ENCODE measurements around the gene SELENON. TPM values are rescaled to one million over a fixed set of nuclear protein-coding genes. Genes with fewer than 3 reads are reported as not detected.

SELENON gene
- total and polyA plus RNA-seq, 8 donors, result 1.7 to 81.1 (median 20.0) TPM

- H3K27me3 ChIP-seq, result no peaks in the 10 kb centered on the region
- H3K36me3 ChIP-seq, result peaks cover 0 to 15% (median 6%) of the 10 kb centered on the region in 4 donors
- WGBS, 5 donors, result 92 to 97% (median 96%) methylated on average over 5 of the region's 5 CpGs
- intact Hi-C loops (cut with DNase I; ENCODE audit: low total_unique reads), result no loop called here
- H3K9me3 ChIP-seq, result no peaks in the 10 kb centered on the region
- TF ChIP-seq POLR2AphosphoS5 (IDR thresholded peaks at IDR 0.05), result no peak
- no peak for TF ChIP-seq CTCF (IDR thresholded peaks at IDR 0.05)
- no peak for TF ChIP-seq POLR2A (IDR thresholded peaks at IDR 0.05)
- TF ChIP-seq EP300 (IDR thresholded peaks at IDR 0.05), result no peak
- peaks cover 52 to 67% (median 63%) of the 10 kb centered on the region in 4 donors for H3K4me1 ChIP-seq
- no peak for DNase-seq
- H3K4me3 ChIP-seq, result no peak overlapping the region
- H3K27ac ChIP-seq, result peak overlapping the region; percentile 75 to 83 (median 82)
Measured at GRCh38 chr1:25772164-25772563, 27.8 kb upstream of the SELENON start.

GRCh38 chr1:25772692-25773245 lies 27.2 kb upstream of the SELENON start:
- Histone ChIP-seq H3K36me3 (peaks cover 0 to 21% (median 7%) of the 10 kb centered on the region in 4 donors), H3K4me3 (no peak overlapping the region), H3K27ac (peak overlapping the region; percentile 80 to 89 (median 82)), H3K9me3 (no peaks in the 10 kb centered on the region), H3K27me3 (no peaks in the 10 kb centered on the region), H3K4me1 (peaks cover 52 to 67% (median 61%) of the 10 kb centered on the region in 4 donors)
- DNase-seq, result no peak
- intact Hi-C loops (cut with DNase I; ENCODE audit: low total_unique reads), result no loop called here
- WGBS, 5 donors, result 69 to 91% (median 73%) methylated on average over 5 of the region's 5 CpGs
- TF ChIP-seq POLR2A (IDR thresholded peaks at IDR 0.05) (no peak), EP300 (IDR thresholded peaks at IDR 0.05) (no peak), CTCF (IDR thresholded peaks at IDR 0.05) (no peak), POLR2AphosphoS5 (IDR thresholded peaks at IDR 0.05) (no peak)

- DNase-seq, result peak; percentile 81 to 85
- Histone ChIP-seq H3K27ac (peak overlapping the region; percentile 80 to 89 (median 82)), H3K36me3 (peaks cover 0 to 30% (median 11%) of the 10 kb centered on the region in 4 donors), H3K9me3 (no peaks in the 10 kb centered on the region), H3K4me3 (no peak overlapping the region), H3K4me1 (peaks cover 52 to 67% (median 61%) of the 10 kb centered on the region in 4 donors), H3K27me3 (no peaks in the 10 kb centered on the region)
- intact Hi-C loops (cut with DNase I; ENCODE audit: low total_unique reads), result no loop called here
- 32 to 55% (median 35%) methylated on average over 3 to 4 of the region's 4 CpGs for WGBS, 5 donors
- TF ChIP-seq EP300 (IDR thresholded peaks at IDR 0.05), result no peak
- TF ChIP-seq CTCF (IDR thresholded peaks at IDR 0.05), result no peak
- no peak for TF ChIP-seq POLR2AphosphoS5 (IDR thresholded peaks at IDR 0.05)
- TF ChIP-seq POLR2A (IDR thresholded peaks at IDR 0.05), result no peak
Measured at GRCh38 chr1:25773441-25774125, 26.4 kb upstream of the SELENON start.

- H3K27me3 ChIP-seq, result no peaks in the 10 kb centered on the region
- H3K4me1 ChIP-seq, result peaks cover 52 to 70% (median 65%) of the 10 kb centered on the region in 4 donors
- H3K36me3 ChIP-seq, result peaks cover 0 to 34% (median 15%) of the 10 kb centered on the region in 4 donors
- TF ChIP-seq POLR2A (IDR thresholded peaks at IDR 0.05) (no peak), POLR2AphosphoS5 (IDR thresholded peaks at IDR 0.05) (no peak), CTCF (IDR thresholded peaks at IDR 0.05) (no peak), EP300 (IDR thresholded peaks at IDR 0.05) (no peak)
- H3K9me3 ChIP-seq, result no peaks in the 10 kb centered on the region
- H3K4me3 ChIP-seq, result no peak overlapping the region
- intact Hi-C loops (cut with DNase I; ENCODE audit: low total_unique reads), result no loop called here
- 45 to 65% (median 54%) methylated on average over 9 to 13 of the region's 13 CpGs for WGBS, 5 donors
- no peak for DNase-seq
- peak overlapping the region; percentile 80 to 89 (median 82) for H3K27ac ChIP-seq
Measured at GRCh38 chr1:25774206-25774803, 25.7 kb upstream of the SELENON start.
